Loucy (cell line): ENCODE data around the gene DRC1.

ENCODE experiments used
- H2AFZ ChIP-seq: fragments of 200-600 bp; sonication (generic); 2 replicates; pipeline ENCODE4 v1.6.0; 2016; ENCODE audit warnings: antibody characterized with exemption, mild to moderate bottlenecking, low read length, moderate library complexity
- H3F3A ChIP-seq: fragments of 200-600 bp; 2 replicates; pipeline ENCODE4 v1.6.0; 2016; ENCODE audit warnings: antibody characterized with exemption, low read depth, mild to moderate bottlenecking
- H3K27me3 ChIP-seq: fragments of 200-600 bp; sonication (generic); 2 replicates; pipeline ENCODE4 v1.6.1; 2014; ENCODE audit warnings: low read length, mild to moderate bottlenecking; ENCODE audit not compliant: insufficient read depth, poor library complexity, severe bottlenecking
- H3K36me3 ChIP-seq: fragments of 200-600 bp; sonication (generic); 2 replicates; pipeline ENCODE4 v1.6.1; 2016; ENCODE audit warnings: low read length; ENCODE audit not compliant: insufficient read depth
- H3K4me1 ChIP-seq: fragments of 200-600 bp; sonication (generic); 2 replicates; pipeline ENCODE4 v1.5.1; 2014; ENCODE audit warnings: low read length, mild to moderate bottlenecking; ENCODE audit not compliant: insufficient read depth, poor library complexity, severe bottlenecking
- H3K4me2 ChIP-seq: fragments of 200-600 bp; sonication (generic); 2 replicates; pipeline ENCODE4 v1.6.0; 2014; ENCODE audit warnings: antibody characterized with exemption, low read length, low read depth, mild to moderate bottlenecking; ENCODE audit not compliant: poor library complexity, severe bottlenecking
- H3K4me3 ChIP-seq: fragments of 200-600 bp; sonication (generic); 2 replicates; pipeline ENCODE4 v1.5.1; 2014; ENCODE audit warnings: low read length, mild to moderate bottlenecking, mixed read lengths; ENCODE audit not compliant: poor library complexity, severe bottlenecking
- H3K79me2 ChIP-seq: fragments of 200-600 bp; sonication (generic); 2 replicates; pipeline ENCODE4 v1.6.1; 2014; ENCODE audit warnings: low read length; ENCODE audit not compliant: insufficient read depth
- H3K9ac ChIP-seq: fragments of 200-600 bp; sonication (generic); 2 replicates; pipeline ENCODE4 v1.6.0; 2014; ENCODE audit warnings: mild to moderate bottlenecking, low read depth, low read length, moderate library complexity; ENCODE audit not compliant: poor library complexity, severe bottlenecking
- H3K9me2 ChIP-seq: fragments of 200-600 bp; sonication (generic); replicated peaks from 2 replicates; pipeline ENCODE4 v1.6.1; 2016; ENCODE audit warnings: low read depth, low read length, mixed read lengths
- H3K9me3 ChIP-seq: fragments of 200-600 bp; sonication (generic); 2 replicates; pipeline ENCODE4 v1.6.1; 2014; ENCODE audit warnings: mild to moderate bottlenecking, antibody characterized with exemption, low read length, low read depth; ENCODE audit not compliant: insufficient read depth
- H4K20me1 ChIP-seq: fragments of 200-600 bp; sonication (generic); 2 replicates; pipeline ENCODE4 v1.6.0; 2014; ENCODE audit warnings: antibody characterized with exemption, low read length, mild to moderate bottlenecking; ENCODE audit not compliant: insufficient read depth, poor library complexity, severe bottlenecking
- CTCF ChIP-seq: fragments of 200-600 bp; sonication (generic); conservative IDR thresholded peaks from 2 replicates; pipeline ENCODE4 v1.5.1; 2014; ENCODE audit warnings: mild to moderate bottlenecking, antibody characterized with exemption, low read length
- EZH2phosphoT487 ChIP-seq: fragments of 200-600 bp; IDR thresholded peaks from 2 replicates; pipeline ENCODE4 v1.6.1; 2018; ENCODE audit warnings: antibody characterized with exemption, mild to moderate bottlenecking, moderate library complexity, borderline replicate concordance

Gene DRC1

GRCh38 chr2:26359886-26360473 is 41.7 kb upstream of the DRC1 start:
- no peak overlapping the region for H3K4me3 ChIP-seq
- H3K9me3 ChIP-seq, result no peaks in the 10 kb centered on the region
- H3K9ac ChIP-seq, result no peak overlapping the region
- peaks cover 6% of the 10 kb centered on the region; the same call in 1 of the 2 replicates for H3K36me3 ChIP-seq
- no peaks in the 10 kb centered on the region for H3K27me3 ChIP-seq
- peaks cover 97% of the 10 kb centered on the region for H3K79me2 ChIP-seq
- H3K9me2 ChIP-seq, result no peaks in the 10 kb centered on the region
- no peaks in the 10 kb centered on the region for H3F3A ChIP-seq
- no peak overlapping the region for H2AFZ ChIP-seq
- no peak for TF ChIP-seq CTCF
- no peak for TF ChIP-seq EZH2phosphoT487
- peaks cover 23% of the 10 kb centered on the region for H3K4me1 ChIP-seq
- peaks cover 62% of the 10 kb centered on the region for H4K20me1 ChIP-seq
- peak overlapping the region; percentile 10 for H3K4me2 ChIP-seq

GRCh38 chr2:26363323-26363722 is 38.4 kb upstream of the DRC1 start:
- Histone ChIP-seq H3K9me2 (no peaks in the 10 kb centered on the region), H3K36me3 (peaks cover 37% of the 10 kb centered on the region; the same call in 1 of the 2 replicates), H3K79me2 (peaks cover 71% of the 10 kb centered on the region)

DNA sequence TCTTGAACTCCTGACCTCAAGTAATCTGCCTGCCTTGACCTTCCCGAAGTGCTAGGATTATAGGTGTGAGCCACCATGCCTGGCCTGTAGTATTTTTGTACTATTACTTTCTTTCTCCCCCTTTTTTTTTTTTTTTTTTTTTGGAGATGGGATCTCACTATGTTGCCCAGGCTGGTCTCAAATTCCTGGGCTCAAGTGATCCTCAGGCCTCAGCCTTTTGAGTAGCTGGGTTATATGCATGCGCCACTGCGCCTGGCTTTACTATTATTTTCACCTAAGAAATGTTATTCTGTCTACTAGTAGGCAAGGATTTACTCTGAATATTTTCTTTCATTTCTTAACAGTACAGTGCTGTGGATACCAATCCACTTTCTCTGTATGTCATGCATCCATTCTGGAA is 37.8 kb upstream of the DRC1 start:
- H2AFZ ChIP-seq, result no peak overlapping the region
- H3K36me3 ChIP-seq, result peaks cover 44% of the 10 kb centered on the region; the same call in 1 of the 2 replicates
- H3K4me3 ChIP-seq, result no peak overlapping the region
- no peaks in the 10 kb centered on the region for H3K9me2 ChIP-seq
- H3K9ac ChIP-seq, result no peak overlapping the region
- H3K27me3 ChIP-seq, result no peaks in the 10 kb centered on the region
- no peaks in the 10 kb centered on the region for H3K9me3 ChIP-seq
- peaks cover 65% of the 10 kb centered on the region for H3K79me2 ChIP-seq
- no peaks in the 10 kb centered on the region for H3F3A ChIP-seq
- H3K4me2 ChIP-seq, result no peak overlapping the region
- H4K20me1 ChIP-seq, result peaks cover 30% of the 10 kb centered on the region
- no peak for TF ChIP-seq CTCF
- peaks cover 12% of the 10 kb centered on the region for H3K4me1 ChIP-seq

More at GRCh38 chr2:26363323-26363722, 38.4 kb upstream of the DRC1 start:
- peaks cover 36% of the 10 kb centered on the region for H4K20me1 ChIP-seq
- peak overlapping the region; percentile 15 for H3K4me2 ChIP-seq
- H3K4me1 ChIP-seq, result peaks cover 12% of the 10 kb centered on the region
- TF ChIP-seq CTCF, result no peak
- TF ChIP-seq EZH2phosphoT487, result no peak
- no peak overlapping the region for H3K9ac ChIP-seq
- no peaks in the 10 kb centered on the region for H3F3A ChIP-seq
- no peaks in the 10 kb centered on the region for H3K27me3 ChIP-seq
- no peaks in the 10 kb centered on the region for H3K9me3 ChIP-seq
- no peak overlapping the region for H2AFZ ChIP-seq
- H3K4me3 ChIP-seq, result no peak overlapping the region
